Epithelial cell of proximal tubule (primary cell): Measurements from ENCODE around the gene AKAP6. TPM values are rescaled to one million over a fixed set of nuclear protein-coding genes. Genes with fewer than 3 reads are reported as not detected.

Experiments used
- DNase-seq: peaks from one replicate; pipeline ENCODE4 v3.0.0-alpha.2; 2011; ENCODE audit warnings: low read depth
- H3K4me3 ChIP-seq: 2 replicates; pipeline ENCODE4 v1.5.1; 2011; ENCODE audit warnings: low read depth, mild to moderate bottlenecking, low read length
- CTCF ChIP-seq: conservative IDR thresholded peaks from 2 replicates; pipeline ENCODE4 v1.5.1; 2012; ENCODE audit warnings: low read depth, mild to moderate bottlenecking, low read length
- total RNA-seq: library from RNA; depleted of rRNA; stranded (reverse); fragments of >200 nt; gene quantifications from 2 replicates; pipeline ENCODE4 v1.2.3, GENCODE V29; 2015

The AKAP6 gene
- total RNA-seq, 1 donor from 2014 or later, result 4.6 TPM

- H3K4me3 ChIP-seq, result no peak overlapping the region
- peak; percentile 86 for DNase-seq
- TF ChIP-seq CTCF, result no peak
Observed at GRCh38 chr14:32709027-32709426, 379.9 kb downstream of the AKAP6 start.

- no peak overlapping the region for H3K4me3 ChIP-seq
- TF ChIP-seq CTCF, result no peak
- no peak for DNase-seq
Observed at GRCh38 chr14:32710231-32710671, 381.2 kb downstream of the AKAP6 start.

DNA sequence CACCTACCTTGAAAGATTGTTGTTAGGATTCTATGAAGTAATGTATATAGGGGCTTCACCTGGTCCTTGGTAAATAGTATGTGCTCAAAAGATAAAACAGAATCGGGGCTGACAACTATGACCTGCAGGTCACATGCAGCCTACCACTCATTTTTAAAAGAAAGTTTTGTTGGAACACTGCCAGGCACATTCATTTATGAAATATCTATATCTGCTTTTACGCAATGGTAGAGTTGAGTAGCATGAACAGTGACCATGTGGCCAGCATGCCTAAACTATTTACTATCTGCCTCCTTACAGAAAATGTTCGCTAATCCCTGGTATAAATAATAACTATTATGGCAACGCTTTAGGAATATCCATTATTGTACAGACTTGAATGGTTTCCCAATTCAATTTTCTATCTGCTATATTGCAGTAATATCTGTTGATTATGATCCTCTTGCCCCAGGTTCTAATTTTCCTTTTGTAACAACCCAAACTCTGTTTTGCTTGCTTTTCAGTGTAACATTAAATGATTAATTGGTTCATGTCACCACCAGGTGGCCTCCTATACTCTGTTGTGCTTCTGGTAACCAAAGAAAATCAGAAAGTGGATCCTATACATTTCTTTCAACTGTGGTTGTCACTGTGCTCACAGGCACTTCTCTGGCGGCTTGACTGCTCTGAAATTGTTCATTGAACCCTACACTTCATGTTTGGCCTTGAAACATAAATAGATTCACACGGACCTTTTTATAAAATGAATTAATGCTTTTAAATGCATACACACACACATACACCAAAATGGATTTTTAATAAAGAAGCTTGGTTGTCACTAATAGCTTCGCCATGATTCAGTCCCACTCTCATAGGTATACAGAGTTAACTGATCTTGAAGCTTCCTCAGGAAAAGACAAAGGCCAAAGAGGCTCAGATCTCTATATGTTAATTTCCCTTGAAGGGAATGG is 381.9 kb downstream of the AKAP6 start:
- TF ChIP-seq CTCF, result peak; percentile 71
- no peak for DNase-seq
- H3K4me3 ChIP-seq, result no peak overlapping the region

DNA sequence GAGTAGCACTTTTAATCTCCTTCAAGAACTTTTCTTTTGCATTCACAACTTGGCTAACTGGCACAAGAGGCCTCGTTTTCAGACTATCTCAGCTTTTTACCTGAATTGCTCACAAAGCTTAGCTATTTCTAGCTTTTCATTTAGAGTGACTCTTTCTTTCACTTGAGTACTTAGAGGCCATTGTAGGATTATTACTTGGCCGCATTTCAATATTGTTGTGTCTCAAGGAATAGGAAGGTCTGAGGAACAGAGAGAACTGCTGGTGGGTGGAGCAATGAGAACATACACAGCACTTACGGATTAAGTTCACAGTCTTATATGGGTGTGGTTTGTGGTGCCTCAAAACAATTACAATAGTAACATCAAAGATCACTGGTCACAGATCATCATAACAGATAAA is 384.8 kb downstream of the AKAP6 start:
- no peak overlapping the region for H3K4me3 ChIP-seq
- TF ChIP-seq CTCF, result no peak
- DNase-seq, result no peak

DNA sequence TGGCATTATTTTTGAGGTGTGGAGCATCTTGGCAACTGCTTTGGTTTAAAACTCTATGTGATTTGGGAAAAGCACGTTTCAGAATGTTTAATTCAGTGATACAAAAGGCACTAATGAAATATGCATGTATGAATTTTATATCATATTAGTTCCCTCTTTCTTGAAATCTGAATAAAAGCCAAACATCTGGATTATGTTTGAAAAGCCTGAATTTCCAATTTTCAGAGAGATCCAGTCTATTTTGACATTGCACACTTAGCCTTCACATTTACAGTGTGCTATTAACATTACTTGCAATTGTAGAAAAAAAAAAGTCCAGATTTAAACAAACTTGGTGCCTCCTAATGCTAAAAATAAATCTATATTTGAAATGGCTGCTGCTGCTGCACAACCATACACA is 390.5 kb downstream of the AKAP6 start:
- no peak overlapping the region for H3K4me3 ChIP-seq
- DNase-seq, result no peak
- TF ChIP-seq CTCF, result no peak

DNA sequence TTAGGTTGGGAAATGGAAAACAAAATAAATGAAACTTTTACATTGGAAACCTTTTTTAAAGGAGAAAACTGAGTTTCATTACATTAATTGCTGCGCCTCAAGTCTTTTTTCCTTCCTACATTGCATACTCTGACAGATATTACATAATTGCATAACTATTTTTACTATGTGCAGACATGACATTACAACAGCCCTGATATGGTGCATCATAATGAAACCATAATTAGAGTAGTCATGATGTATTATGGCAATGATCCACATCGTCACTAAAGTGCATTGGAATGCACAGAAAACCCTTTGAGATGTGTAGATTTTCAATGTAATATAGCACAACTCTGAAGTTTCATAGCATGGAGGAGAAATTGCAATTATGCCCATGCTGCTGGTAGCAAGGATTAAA is 391.8 kb downstream of the AKAP6 start:
- H3K4me3 ChIP-seq, result no peak overlapping the region
- no peak for DNase-seq
- no peak for TF ChIP-seq CTCF
